ENCODE measurements around the gene OXSM. TPM values are rescaled to one million over a fixed set of nuclear protein-coding genes. Genes with fewer than 3 reads are reported as not detected.
A peak's percentile ranks its signal among the peaks of the same experiment; 100 is the strongest.

OXSM gene
- 10 to 100 TPM; 17.4 to 24.7 (median 21.7) TPM for polyA plus RNA-seq (ENCODE audit: insufficient read length in 4 of 4)

DNA sequence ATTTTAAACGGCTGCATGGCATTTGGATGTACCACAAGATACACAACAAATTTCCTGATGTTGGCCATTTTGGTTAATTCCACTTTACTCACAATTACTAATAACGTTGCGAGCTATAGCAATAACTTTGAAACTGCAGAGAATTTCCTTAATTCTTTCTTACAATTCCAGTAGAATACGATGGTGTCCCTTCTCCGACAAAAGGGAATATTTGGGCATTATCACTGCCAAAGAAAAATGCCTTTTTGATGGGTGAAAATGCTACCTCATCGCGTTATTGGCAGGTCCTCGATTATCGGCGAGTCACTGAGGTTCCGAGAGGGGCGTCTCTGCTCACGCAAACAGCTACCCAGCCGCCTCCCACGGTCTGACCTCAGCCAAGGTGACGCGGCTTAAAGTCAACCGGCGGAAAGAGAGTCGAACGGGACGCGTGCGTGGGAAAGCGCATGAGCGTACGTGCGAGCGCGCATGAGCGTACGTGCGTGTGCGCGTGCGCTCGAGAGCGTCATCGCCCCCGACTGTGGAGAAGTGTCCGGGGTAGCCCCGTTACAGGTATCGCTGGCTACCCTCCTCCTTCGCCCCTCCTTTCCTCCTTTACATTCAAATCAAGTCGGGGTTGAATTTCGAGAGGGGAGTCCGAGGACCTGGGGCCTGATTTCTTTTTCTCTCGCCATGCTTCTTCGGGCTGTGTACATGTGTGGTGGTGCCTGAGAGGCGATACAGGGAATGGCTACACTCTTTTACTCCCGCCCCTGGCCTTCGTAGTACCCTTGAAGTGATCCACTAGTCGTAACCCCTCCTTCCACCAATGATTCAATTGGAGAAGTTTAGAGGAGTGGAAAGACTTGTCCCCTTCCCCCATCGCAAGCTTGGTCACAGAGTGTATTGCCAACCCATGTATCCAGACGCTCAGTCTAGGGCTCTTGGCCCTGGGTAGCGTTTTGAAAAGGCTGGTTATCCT lies at the start of gene OXSM:
Gene OXSM (plus strand): TSS at position 495 of the 961 bp plus-strand sequence. CDS start 931 bp downstream, outside the sequence.
- peak; percentile 63 to 87 (median 72) for DNase-seq (ENCODE audit: low read depth in 4 of 4, low spot score in 2 of 4)

DNA sequence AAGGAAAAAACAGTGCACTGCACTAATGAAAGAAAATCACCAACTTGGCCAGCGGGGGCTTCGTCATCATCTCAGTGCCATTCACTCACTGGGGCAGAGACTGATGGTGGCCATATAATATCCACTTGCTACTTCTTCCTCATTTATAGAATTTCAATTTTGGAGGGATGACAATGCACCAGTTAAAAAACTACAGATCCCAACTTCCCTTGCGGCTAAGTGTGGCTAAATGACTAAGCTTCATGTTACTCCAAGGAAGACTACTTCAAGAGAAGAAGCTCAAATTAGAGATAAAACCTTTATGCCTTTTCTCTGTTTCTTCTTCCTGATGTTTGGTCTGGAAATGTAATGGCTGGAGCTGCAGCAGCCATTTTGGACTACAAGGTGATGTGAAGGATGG lies 45.4 kb upstream of the OXSM start:
- DNase-seq (ENCODE audit: low read depth in 4 of 4, low spot score in 2 of 4) = no peak

DNA sequence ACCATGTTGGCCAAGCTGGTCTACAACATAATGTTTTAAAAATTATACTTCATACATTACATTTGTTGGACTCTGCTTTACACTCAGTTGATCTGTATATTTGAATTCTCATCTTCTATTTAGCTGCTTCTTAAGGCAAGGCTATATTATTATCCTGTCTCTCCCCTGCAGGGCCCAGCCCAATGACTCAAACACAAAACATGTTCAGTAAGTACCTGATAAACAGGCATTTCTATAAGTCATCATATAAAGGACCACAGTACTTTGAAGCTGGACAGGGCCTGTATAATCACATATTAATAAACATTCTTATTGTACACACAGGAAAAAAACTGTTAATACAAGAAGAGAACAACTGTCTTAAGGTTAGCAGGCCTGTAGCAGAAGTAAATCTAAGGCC lies 42.9 kb upstream of the OXSM start:
- DNase-seq (ENCODE audit: low read depth in 4 of 4, low spot score in 2 of 4) = no peak

DNA sequence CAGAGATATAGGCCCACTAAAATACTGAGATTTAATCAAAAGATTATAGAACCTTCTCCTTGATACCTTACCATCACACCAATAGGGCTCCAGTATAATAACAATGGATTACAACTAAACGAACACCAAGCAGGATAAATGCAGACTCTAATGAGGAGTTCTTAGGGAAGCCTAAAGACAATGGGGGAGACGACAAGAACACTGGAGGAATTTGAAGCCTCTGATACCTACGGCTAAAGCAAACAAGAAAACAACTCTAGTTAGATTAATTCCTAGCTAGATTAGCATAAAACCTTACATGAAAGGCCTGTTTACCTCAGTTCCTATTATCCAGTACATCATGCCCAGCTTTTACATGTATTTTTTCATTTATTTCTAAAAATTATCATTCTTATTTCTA lies 41.7 kb upstream of the OXSM start:
- no peak for DNase-seq (ENCODE audit: low read depth in 4 of 4, low spot score in 2 of 4)

DNA sequence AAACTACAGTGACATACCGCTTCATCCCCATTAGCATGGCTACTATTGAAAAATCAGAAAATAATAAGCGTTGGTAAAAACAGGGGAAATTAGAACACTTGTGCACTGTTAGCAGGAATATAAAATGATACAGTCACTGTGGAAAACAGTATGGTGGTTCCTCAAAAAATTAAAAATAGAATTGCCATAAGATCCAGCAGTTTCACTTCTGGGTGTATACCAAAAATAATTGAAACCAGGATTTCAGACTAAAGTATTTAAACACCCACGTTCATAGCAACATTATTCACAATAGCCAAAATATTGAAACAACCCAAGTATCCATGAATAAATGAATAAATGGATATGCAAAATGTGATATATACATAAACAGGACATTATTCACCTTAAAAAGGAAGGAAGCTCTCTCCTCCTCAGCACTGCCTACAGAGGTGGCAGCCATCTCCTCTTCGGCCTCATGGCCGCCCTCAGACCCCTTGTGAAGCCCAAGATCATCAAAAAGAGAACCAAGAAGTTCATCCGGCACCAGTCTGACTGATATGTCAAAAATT lies 40.8 kb upstream of the OXSM start:
- DNase-seq (ENCODE audit: low read depth in 4 of 4, low spot score in 2 of 4) = no peak

DNA sequence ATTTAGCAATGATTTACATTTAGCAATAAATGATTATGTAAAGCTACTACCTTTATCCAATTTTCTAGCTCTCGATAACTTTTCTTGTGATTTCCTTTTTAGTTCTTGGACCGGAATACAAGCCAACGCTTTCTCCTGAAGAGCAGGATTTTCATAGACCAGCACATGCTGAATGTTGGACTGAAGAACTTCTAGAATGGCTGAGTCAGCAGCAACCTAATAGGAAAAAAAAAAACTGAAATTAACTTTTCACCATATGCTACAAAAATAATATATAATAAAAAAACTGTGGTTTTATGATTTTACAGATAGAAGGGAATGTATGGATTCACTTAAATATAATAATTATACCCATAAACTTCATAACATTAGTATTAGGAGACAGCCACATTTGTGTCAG lies 38.8 kb upstream of the OXSM start:
- DNase-seq (ENCODE audit: low read depth in 4 of 4, low spot score in 2 of 4) = no peak

DNA sequence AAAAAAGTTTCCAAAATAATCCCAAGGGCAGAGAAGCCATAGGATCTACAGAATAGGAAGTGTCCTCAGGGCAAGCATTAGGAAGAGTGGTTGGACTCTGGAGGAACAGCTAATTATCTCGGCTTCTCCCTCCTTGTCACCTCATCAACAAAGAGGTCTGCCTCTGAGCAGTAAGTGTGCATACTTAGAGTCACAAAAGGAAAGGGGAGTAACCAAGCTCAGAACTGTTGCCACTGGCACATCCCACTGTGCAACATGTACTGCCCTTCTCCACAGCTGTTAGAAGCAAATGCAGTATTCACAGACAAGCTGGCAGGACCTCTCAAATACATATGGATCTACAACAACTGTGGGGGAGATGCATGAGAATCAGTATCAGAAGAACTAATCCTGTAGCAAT lies 38.2 kb upstream of the OXSM start:
- no peak for DNase-seq (ENCODE audit: low read depth in 4 of 4, low spot score in 2 of 4)

DNA sequence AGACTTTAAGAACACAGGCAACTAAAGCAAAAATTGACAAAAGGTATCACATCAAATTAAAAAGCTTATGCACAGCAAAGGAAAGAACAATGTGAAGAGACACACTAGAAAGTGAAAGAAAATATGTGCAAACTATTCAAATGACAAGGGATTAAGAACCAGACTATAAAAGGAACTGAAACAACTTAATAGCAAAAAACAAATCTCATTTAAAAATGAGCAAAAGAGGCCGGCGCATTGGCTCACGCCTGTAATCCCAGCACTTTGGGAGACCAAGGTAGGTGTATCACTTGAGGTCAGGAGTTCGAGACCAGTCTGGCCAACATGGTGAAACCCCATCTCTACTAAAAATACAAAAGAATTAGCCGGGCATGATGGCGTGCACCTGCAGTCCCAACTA lies 21.0 kb upstream of the OXSM start:
- DNase-seq (ENCODE audit: low read depth in 4 of 4, low spot score in 2 of 4) = no peak

DNA sequence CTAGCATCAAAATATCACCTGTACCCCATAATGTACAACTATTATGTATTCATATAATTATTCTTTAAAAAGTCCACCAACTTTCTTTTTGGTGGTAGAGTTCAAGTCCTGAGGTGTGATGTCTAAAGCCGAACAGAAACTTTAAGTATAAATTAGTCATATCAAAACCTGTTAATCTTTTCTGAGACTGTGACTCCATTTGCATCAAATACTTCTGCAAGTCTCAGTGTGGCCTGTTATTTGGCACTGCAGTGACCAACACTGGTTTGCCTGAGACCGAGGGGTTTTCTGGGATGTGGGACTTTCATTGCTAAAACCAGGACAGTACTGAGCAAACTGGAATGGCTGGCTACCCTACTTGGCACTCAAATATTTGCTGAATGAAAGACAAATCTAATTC lies 14.0 kb upstream of the OXSM start:
- no peak for DNase-seq (ENCODE audit: low read depth in 4 of 4, low spot score in 2 of 4)

DNA sequence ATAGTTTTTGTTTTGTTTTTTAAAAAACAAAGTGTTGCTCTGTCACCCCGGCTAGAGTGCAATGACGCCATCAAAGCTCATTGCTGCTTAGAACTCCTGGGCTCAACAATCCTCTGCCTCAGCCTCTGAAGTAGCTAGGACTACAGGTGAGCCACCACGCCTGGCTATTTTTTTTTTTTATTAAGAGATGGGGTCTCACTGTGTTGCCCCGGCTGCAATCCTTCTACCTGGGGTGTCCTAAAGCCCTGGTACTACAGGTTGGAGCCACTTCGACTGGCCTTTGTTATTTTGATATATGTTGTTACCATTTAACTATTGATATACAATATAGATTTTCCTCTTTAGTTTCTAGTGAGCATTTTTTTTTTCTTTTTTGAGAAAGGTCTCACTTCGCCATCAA lies 9.3 kb upstream of the OXSM start:
- no peak for DNase-seq (ENCODE audit: low read depth in 4 of 4, low spot score in 2 of 4)

DNA sequence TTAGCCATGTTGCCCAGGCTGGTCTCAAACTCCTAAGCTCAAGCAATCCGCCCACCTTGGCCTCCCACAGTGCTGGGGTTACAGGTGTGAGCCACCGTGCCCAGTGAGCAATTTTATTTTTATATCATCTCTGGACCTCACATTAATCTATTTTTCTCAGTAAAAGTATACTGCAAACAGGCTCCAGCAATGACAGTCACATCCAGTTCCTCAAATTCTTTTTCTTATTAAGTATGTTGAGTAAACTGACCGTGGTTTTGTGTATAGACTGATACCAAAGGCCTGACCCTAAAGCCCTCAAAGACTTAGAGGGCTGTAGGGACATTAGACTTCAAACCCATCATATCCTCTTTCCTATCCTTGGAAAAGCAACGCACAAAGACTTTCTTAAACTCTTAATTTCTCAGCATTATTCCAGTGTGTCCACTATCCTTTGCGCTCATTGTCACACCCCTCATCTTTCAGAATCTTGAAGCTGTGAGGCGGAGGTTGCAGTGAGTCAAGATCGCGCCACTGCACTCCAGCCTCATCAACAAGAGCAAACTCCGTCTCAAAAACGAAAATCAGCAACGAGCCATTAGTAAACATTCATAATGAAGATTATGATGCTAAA lies 8.6 kb upstream of the OXSM start:
- no peak for DNase-seq (ENCODE audit: low read depth in 4 of 4, low spot score in 2 of 4)

DNA sequence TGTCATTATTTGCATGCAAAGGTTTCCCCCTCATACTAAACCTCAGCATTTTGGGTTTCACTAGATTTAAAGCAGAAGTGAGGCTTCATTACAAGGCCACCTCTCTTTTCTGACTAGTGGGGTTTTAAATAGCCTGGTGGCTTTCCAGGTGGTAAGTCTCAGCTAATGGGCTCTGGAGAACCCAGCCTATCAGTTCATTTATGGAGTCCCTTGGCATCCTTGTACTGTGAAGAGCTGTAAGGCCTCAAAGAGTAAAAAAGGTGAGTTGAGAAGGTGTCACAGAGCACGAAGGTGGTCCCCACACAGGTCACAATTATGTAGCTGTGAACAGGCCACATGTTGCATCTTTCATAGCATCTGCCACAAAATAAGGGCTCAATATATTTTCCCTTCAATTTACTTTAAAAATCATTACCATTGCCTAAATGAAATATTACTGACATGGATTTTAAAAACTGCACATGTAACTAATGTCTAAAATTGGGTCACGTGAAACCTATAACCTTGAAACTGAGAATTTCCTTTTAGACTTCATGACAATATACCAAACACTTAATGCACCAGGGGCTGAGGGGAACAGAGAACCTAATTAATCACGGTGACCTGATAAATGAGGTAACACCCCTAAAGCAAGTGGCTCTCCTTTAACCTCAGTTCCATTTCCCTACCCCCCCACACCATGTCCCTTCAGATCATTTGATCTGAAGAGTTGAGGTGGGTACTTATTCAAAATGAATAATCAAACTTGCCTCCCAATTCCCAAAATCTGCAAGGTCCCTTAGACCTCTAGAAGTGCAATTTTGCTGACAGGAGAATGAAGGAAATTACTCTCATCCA lies 7.9 kb upstream of the OXSM start:
- no peak for DNase-seq (ENCODE audit: low read depth in 4 of 4, low spot score in 2 of 4)

DNA sequence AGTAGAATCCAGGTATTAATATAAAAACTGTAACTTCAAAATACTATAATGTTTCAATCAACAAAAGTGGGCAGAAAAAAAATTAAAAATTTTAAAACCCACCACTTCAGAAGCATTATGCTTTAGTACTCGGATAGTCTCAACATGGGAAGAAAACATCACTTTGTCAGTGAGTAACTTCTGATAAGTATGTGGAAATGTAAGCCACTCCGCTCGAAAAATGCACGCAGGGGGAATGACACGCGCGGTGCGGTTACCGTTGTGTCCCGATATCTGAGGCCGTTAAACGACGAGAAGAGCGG lies 7.3 kb upstream of the OXSM start:
- no peak for DNase-seq (ENCODE audit: low read depth in 4 of 4, low spot score in 2 of 4)

DNA sequence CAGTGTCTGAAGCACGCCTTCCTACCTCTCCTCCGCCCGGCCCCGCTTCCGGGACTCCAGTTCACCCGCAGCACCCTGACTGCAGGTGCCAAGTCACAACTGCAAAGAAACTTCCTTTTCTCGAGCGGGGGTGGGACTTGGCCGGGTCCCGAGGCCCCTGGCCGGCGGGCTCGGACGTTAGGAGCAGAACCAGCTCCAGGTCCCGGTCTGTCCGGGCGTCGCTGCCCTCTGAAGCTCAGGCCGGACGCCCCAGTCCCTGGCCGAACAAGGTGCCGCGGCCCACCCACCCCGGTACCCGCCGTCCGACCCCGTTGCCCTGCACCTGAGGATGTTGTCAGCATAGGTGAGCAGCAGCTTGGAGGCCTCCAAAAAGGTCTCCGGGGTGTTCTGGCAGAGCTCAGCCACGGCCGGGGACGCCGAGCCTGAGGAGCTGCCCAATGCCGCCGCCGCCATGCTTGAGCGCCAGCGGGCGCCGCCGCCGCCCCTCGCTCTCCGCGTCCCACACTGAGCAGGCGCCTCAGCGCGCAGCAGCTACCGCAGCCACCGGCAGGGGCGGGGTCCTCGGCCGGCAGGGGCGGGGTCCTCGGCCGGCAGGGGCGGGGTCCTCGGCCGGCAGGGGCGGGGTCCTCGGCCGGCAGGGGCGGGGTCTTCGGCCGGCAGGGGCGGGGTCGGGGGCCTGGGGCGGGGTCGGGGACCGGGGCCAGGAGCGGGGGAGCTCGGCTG lies 6.8 kb upstream of the OXSM start, which contains the start of gene NGLY1:
Gene NGLY1 (minus strand): TSS at position 506 of the 723 bp plus-strand sequence. CDS start 53 bp downstream, at position 453.
- peak; percentile 50 to 72 (median 62) for DNase-seq (ENCODE audit: low read depth in 4 of 4, low spot score in 2 of 4)

DNA sequence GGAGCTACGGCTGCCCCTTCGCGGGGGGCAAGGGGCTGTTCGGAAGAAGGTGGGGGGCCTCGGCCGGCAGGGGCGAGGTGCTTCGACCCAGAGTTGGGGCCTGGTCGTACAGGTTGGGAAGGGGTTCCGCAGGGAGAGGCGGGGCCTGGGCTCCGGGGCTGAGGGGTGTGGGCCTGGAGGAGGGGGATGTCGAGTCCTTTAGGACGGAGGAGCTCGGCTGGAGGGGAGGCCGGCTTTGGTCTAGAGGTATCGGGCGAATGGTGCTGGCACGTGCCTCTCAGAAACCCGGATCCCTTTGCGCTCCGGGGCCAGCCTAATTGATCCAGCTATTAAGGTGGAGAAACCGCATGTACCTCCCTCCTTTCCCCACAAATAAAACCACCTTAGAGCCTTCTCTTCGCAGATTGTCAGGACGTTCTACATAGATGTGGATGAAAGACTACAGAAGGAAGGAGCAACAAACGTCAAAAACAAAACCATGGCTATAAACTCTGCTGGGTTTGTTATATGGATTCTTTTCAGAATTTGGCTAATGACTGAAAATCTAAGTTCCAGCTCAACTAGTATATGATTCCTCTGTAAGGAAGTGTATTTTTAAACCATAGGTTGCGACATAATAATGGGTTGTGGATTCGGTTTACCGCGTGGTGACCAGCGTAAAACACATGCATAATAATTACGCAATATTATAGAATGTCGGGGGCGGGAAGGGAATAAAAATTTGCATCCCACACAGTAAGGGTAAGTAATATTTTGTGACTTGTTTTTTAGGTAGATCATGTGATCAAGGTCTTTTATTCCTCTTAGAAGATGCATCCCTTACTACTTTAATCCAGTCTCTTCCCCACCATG lies 6.0 kb upstream of the OXSM start:
- peak; percentile 28 to 53 (median 40) for DNase-seq (ENCODE audit: low read depth in 4 of 4, low spot score in 2 of 4)

DNA sequence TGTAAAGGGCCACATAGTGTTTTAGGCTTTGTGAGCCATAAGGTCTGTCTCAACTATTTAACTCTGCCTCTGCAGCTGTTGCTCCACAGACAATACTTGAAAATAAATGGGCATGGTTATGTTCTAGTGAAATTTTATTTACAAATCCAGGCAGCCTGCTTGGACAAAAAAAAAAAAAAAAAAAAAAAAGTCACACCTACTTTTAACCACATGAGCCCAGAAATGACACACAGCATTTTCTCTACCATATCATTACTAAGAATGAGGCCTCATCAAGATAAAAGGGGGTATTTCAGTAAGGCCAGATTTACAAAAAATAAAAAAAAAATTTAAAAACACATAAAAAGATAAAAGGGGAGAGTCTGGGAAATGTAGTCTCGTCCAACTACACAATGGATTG lies 4.9 kb upstream of the OXSM start:
- DNase-seq (ENCODE audit: low read depth in 4 of 4, low spot score in 2 of 4) = no peak

DNA sequence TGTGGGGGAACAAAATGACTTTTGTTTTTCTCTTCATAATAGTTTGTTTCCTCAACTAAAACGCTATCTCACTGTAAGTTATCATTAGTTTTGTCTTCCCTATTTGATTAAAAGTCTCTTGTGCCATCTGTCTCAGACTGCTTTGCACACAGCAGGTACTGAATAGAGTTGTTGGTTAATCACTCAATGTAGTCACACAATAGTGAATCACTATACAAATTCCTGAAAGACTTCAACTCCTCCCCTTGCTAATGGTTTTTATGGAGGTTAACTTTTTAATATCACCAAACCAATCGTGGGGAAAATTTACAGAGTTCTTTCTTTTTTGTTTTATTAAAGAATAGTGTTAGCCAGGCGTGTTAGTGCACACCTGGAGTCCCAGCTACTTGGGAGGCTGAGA lies 4.1 kb upstream of the OXSM start:
- DNase-seq (ENCODE audit: low read depth in 4 of 4, low spot score in 2 of 4) = no peak

DNA sequence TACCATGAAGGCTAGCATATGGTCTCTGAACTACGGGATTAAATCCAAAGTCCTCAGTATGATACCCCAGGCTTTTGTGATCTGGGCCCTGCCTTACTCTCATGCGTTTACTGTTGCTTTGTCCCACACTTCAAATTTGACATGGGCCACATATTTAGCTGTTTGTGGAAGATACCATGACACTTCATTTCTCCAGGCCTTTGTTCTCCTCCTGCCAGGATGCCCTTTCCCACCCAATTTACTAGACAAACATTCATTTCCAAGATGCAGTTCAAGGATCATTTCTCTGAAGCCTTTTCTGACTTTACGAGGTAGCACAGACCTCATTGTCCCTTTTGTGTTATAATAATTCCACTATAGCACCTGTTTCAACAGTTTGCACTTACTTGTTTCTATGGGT lies 2.2 kb upstream of the OXSM start:
- DNase-seq (ENCODE audit: low read depth in 4 of 4, low spot score in 2 of 4) = no peak

DNA sequence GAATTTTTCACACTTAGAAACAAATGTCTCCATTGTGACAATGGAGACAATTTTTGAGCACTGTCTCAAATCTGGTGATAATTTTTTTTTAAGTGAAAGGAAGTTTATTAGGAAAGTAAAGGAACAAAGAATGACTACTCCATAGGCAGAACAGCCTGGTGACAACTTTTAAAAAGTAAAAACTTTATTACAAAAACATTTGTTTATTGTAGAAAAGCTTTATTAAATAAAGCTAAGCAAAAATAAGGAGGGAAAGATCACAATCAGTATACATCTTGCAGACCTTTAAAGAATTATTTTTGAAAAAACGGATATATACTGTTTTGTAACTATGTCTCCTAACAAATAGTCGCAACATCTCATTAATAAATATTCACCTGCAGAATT lies 688 bp upstream of the OXSM start:
- no peak for DNase-seq (ENCODE audit: low read depth in 4 of 4, low spot score in 2 of 4)
